IPS-NIHi7 (cell line): ENCODE results near the gene SPATA20.
A peak's percentile ranks its signal among the peaks of the same experiment; 100 is the strongest.

Experiments used
- DNase-seq: peaks from one replicate; pipeline ENCODE4 v3.0.0; 2012; ENCODE audit warnings: mixed read lengths; ENCODE audit errors: extremely low spot score

Gene SPATA20

DNA sequence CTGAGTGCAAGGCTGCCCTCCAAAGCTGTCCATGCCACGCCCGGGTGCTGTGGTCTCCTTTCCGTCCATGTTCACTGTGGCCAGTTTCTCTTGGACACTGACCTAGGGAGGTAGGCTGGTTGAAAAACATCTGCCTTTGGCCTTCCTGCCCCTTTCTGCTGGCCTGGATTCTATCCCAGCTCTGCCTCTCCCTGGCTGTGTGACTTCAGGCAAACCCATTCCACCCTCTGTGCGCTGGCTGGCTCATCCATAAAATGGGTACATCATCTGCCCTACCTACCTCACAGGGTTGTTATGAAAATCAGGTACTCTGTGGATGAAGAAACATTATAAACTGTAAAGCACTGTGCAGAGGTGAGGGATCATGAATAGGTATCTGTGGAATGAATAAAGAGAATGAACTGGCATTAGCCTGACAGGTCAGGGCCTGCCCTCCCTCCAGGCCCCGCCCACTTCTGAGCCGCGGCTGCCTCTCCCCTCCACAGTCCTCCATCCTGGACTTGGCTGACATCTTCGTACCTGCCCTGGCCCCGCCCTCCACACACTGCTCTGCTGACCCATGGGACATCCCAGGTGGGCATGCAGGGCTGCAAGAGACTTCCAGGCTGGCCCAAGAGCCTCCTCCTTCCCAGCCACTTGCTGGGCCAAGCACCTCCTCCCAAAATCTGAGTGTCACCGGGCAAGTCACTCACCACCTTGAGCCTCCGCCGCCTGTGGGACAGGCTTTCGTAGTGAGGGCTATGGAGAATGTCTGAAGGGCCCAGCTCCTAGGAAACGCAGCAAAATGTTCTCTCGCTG, 7.0 kb upstream of the SPATA20 start:
- peak; percentile 57 for DNase-seq

- no peak for DNase-seq
Measured at GRCh38 chr17:50540560-50541401, 6.2 kb upstream of the SPATA20 start.

DNA sequence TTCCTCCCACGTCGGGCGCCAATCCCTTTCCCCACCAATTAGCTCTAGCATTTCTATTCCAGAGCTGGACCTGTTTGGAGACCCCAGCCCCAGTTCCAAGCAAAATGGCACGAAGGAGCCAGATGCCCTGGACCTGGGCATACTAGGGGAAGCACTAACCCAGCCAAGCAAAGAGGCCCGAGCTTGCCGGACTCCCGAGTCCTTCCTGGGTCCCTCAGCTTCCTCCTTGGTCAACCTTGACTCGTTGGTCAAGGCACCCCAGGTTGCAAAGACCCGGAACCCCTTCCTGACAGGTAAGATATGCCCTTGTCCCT, 5.6 kb upstream of the SPATA20 start:
- no peak for DNase-seq

DNA sequence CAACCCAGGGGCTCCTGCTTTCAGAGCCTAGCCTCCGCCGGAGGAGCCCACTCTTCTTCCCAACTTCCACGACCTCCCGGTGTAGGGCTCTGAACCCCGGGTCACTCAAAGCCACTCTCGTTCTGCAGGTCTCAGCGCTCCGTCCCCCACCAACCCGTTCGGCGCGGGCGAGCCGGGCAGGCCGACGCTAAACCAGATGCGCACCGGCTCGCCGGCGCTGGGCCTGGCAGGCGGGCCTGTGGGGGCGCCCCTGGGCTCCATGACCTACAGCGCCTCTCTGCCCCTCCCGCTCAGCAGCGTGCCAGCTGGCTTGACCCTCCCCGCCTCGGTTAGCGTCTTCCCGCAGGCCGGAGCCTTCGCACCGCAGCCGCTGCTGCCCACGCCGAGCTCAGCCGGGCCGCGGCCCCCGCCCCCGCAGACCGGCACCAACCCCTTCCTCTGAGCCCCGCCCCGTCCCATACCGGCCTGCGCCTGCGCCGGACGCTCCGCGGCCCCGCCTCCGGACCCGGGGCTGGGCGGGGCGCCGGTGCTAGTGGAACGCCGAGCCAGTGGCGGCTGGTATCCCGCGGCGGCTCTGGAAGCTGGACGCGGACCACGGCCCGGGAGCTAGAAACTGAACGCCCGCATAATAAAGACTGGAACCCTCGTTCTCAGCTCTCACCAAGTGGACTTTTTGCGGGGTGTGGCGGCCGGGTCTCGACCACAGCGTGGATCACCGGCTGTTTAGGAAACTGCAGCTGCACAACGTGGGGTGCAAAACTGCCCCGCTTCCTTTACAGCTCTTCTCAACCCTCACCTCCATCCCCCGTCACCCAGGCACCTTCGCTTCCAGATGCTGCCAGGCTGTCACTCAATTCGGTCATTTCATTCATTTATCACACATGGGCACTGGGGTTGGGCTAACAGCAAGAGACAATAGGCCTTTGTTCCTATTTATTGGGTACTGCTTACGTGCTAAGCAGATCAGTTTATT, 5.0 kb upstream of the SPATA20 start:
- peak; percentile 99 for DNase-seq

DNA sequence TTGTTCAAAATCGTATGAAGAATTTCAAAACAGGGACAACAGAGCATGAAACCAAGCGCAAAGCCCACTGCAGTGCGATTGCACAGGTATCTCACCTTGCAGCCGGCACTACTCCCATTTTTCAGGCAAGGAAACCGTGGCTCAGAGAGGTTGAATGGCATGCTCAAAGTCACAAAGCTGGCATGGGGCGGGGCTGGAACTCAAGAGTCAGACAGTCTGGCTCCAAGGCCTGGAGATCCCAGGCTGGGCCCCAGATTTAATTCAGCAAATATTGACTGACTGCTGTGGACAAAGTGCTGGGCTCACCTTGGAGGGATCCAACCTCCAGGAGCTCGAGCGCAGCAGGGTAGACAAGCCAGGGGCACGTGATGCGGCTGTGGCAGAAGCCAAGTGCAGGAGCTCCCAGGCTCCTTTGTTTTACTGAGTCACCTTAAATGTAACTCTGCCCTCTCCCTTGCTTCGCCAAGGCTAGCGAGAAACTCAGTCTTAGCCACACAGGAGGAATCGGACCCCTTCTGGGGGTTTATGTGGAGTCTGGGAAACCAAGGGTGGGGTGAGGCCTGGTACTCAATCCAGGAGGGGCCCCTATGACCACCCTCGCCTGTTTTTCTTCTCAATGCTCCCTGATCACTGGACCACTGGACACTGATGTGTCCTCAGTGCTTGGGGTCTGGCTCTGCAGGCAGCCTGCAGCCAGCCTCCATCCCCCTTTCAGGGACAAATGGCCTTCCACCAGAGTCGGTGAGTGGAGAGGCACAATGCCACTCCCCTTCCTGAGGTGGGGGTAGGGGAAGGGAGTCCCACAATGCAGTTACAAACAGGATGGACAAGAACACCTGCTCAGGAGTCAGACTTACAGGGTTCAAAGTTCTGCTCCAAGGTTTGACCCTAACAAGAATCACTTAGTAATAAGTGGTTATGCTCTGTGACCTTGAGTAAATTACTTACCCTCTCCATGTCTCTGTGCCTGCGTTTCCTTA, 3.9 kb upstream of the SPATA20 start:
- no peak for DNase-seq

GRCh38 chr17:50544516-50544915, 2.5 kb upstream of the SPATA20 start:
- DNase-seq = no peak

GRCh38 chr17:50545311-50545710, 1.7 kb upstream of the SPATA20 start:
- no peak for DNase-seq

- DNase-seq = no peak
Measured at GRCh38 chr17:50546701-50547034, 306 bp upstream of the SPATA20 start.

DNA sequence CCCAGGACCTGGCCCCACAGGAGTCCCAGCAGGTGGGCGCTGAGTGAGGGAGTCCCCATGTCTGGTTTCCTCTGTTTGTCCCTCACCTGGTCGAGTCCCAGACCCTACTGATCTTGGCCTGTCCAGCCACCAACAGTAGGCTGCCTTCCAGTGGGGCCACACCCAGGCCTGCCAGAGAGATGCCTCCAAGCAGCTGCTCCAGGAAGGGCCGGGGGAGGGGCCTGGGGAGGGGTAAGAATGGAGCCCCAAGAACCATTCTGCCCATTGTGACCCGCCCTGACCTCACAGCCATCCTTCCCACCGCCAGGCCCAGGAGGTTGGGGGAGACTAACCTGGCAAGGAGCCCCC, 736 bp downstream of the SPATA20 start:
- DNase-seq = no peak

- DNase-seq = no peak
Measured at GRCh38 chr17:50548831-50549230, 1.9 kb downstream of the SPATA20 start.

- DNase-seq = no peak
Measured at GRCh38 chr17:50549256-50549941, 2.4 kb downstream of the SPATA20 start.

DNA sequence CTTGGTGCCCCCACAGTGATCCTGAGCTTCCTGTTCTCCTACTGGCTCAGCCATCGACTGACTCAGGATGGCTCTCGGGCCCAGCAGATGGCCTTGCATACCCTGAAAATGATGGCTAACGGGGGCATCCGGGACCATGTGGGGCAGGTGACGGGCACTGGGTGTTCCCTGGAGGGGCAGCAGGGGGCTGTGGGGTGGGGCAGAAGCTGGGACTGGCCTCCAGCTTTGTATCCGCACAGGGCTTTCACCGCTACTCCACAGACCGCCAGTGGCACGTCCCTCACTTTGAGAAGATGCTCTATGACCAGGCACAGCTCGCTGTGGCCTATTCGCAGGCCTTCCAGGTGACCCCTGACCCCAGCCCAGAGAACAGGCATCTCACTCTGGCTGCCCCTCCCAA, 3.0 kb downstream of the SPATA20 start:
- DNase-seq = no peak

- DNase-seq = peak; percentile 89
Measured at GRCh38 chr17:50550661-50551432, 3.9 kb downstream of the SPATA20 start.

DNA sequence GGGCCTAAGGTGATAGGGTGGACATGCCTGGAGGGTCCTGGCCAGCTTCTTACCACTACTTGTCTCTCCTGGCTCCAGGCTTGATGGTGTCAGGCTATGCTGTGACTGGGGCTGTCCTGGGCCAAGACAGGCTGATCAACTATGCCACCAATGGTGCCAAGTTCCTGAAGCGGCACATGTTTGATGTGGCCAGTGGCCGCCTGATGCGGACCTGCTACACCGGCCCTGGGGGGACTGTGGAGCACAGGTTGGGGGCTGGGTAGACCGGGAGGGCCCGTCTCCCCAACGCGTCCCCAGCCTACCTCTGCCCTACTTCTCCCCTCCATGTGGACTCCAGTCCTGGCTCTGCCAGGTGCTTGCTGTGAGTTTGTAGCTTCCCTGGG, 4.5 kb downstream of the SPATA20 start:
- no peak for DNase-seq

DNA sequence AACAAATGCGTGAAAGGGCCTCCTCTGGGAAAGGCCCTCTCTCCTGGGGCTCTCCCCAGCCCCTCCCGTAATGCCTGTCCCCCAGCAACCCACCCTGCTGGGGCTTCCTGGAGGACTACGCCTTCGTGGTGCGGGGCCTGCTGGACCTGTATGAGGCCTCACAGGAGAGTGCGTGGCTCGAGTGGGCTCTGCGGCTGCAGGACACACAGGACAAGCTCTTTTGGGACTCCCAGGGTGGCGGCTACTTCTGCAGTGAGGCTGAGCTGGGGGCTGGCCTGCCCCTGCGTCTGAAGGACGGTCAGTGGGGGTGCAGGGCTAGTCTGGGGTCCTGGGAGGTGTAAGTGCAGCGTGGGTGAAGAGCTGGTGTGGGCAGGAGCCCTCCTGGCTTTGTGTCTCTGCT, 4.9 kb downstream of the SPATA20 start:
- DNase-seq = no peak

DNA sequence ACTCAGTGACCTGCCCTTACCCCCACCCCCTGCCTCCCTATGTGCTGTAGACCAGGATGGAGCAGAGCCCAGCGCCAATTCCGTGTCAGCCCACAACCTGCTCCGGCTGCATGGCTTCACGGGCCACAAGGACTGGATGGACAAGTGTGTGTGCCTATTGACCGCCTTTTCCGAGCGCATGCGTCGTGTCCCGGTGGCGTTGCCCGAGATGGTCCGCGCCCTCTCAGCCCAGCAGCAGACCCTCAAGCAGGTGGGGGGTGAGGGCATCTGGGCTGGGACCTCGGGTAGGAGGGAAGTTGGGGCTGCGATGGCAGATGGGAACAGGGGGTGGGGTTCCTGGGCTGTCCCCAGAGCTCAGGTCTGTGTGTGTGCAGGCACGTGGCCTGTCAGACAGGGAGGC, 7.2 kb downstream of the SPATA20 start:
- no peak for DNase-seq

DNA sequence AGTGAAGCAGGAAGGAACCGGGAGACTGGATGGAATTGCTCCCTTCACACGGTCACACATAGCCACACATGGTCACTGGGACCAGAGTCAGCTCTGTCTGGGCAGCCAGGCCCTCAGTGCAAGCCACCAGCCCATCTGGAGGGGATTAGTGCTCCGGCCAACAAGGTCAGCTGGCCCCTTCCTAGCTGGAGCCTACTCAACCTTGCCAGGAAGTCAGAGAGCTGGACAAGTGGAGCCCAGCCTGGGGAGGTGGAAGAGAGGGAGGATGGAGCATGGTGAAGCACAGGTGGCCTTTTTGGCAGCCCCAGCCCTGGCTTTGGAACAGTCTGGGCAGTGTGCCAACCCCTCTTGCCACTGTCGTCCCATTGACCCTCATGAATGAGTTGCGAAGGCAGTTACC, 9.8 kb downstream of the SPATA20 start:
- no peak for DNase-seq

GRCh38 chr17:50557630-50558029, 10.7 kb downstream of the SPATA20 start:
- DNase-seq = no peak

- no peak for DNase-seq
Measured at GRCh38 chr17:50558091-50558490, 11.1 kb downstream of the SPATA20 start.

DNA sequence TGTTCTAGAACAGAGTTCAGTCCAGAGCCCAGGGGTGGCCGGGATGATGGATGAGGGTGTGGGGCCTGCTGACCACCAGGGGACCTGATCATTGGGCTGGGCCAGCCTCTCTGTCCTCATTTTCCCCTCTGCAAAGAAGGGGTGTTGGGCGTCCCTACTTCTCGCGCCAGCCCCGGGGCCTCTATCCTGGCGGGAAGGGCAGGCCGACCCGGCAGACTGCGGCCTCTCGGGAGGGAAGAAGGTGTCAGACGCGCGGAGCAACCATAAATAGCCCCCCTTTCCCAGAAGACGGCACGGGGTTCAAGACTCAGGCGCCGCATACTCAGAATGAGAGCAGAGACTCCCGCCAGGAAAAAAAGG, 11.6 kb downstream of the SPATA20 start:
- no peak for DNase-seq
